WERI-Rb-1 (cell line): ENCODE data around the gene RGL1.
"Not testable (repeated sequence)": the region's sequence is repeated elsewhere in the genome, so short reads cannot be mapped to it uniquely, and the experiment has no call there.

Experiments used
- DNase-seq: peaks from one replicate; pipeline ENCODE4 v3.0.0-alpha.2; 2020
- H3K27ac ChIP-seq: fragments of 250-450 bp; sonication (Bioruptor Pico); 2 replicates; pipeline ENCODE4 v1.5.1; 2020; ENCODE audit warnings: mild to moderate bottlenecking, moderate library complexity
- H3K27me3 ChIP-seq: fragments of 250-450 bp; sonication (Bioruptor Pico); 2 replicates; pipeline ENCODE4 v1.5.1; 2021; ENCODE audit warnings: mild to moderate bottlenecking, low read depth, moderate library complexity; ENCODE audit not compliant: insufficient read depth, severe bottlenecking
- H3K36me3 ChIP-seq: fragments of 250-450 bp; sonication (Bioruptor Pico); 2 replicates; pipeline ENCODE4 v1.5.1; 2020; ENCODE audit warnings: mild to moderate bottlenecking, moderate library complexity
- H3K4me3 ChIP-seq: 2 replicates; pipeline ENCODE4 v1.5.1; 2011; ENCODE audit warnings: low read depth, mild to moderate bottlenecking, control low read depth, low read length
- H3K9me3 ChIP-seq: fragments of 250-450 bp; sonication (Bioruptor Pico); 2 replicates; pipeline ENCODE4 v1.5.1; 2021; ENCODE audit warnings: mild to moderate bottlenecking, moderate library complexity; ENCODE audit not compliant: severe bottlenecking
- CTCF ChIP-seq: IDR thresholded peaks from 2 replicates; pipeline ENCODE4 v1.5.1; 2011; ENCODE audit warnings: low read depth, mild to moderate bottlenecking, control low read depth, inconsistent platforms, low read length

RGL1 gene

GRCh38 chr1:183804916-183805841 lies at the start of gene RGL1:
RGL1 (plus strand) TSS chr1:183805120; CDS start chr1:183805298, 178 bp downstream.
- H3K27me3 ChIP-seq = no peaks in the 10 kb centered on the region
- TF ChIP-seq CTCF = no peak
- peak within 1 kb of the TSS; percentile 47 for H3K4me3 ChIP-seq
- peak; percentile 37 for DNase-seq
- H3K36me3 ChIP-seq = no peaks in the 10 kb centered on the region
- no peak within 1 kb of the TSS for H3K27ac ChIP-seq
- peaks cover 5% of the 10 kb centered on the region for H3K9me3 ChIP-seq

- TF ChIP-seq CTCF = no peak
- no peaks in the 10 kb centered on the region for H3K27me3 ChIP-seq
- no peak for DNase-seq
- no peaks in the 10 kb centered on the region for H3K9me3 ChIP-seq
- no peaks in the 10 kb centered on the region for H3K36me3 ChIP-seq
- H3K4me3 ChIP-seq = no peak overlapping the region
- H3K27ac ChIP-seq = no peak overlapping the region
Observed at GRCh38 chr1:183756326-183756725, 48.6 kb upstream of the RGL1 start.

GRCh38 chr1:183757061-183757460 lies 47.9 kb upstream of the RGL1 start:
- no peaks in the 10 kb centered on the region for H3K9me3 ChIP-seq
- DNase-seq = no peak

GRCh38 chr1:183758913-183759312 lies 46.0 kb upstream of the RGL1 start:
- Histone ChIP-seq H3K27ac (no peak overlapping the region), H3K4me3 (no peak overlapping the region), H3K36me3 (no peaks in the 10 kb centered on the region), H3K9me3 (no peaks in the 10 kb centered on the region), H3K27me3 (no peaks in the 10 kb centered on the region)
- no peak for TF ChIP-seq CTCF
- no peak for DNase-seq

More at GRCh38 chr1:183757061-183757460, 47.9 kb upstream of the RGL1 start:
- H3K4me3 ChIP-seq = no peak overlapping the region
- no peak for TF ChIP-seq CTCF
- H3K36me3 ChIP-seq = no peaks in the 10 kb centered on the region
- no peaks in the 10 kb centered on the region for H3K27me3 ChIP-seq
- no peak overlapping the region for H3K27ac ChIP-seq

GRCh38 chr1:183760661-183761060 lies 44.3 kb upstream of the RGL1 start:
- TF ChIP-seq CTCF = no peak
- H3K9me3 ChIP-seq = peaks cover 3% of the 10 kb centered on the region
- no peak for DNase-seq
- H3K27me3 ChIP-seq = no peaks in the 10 kb centered on the region
- no peak overlapping the region for H3K4me3 ChIP-seq
- no peaks in the 10 kb centered on the region for H3K36me3 ChIP-seq
- no peak overlapping the region for H3K27ac ChIP-seq

- no peaks in the 10 kb centered on the region for H3K27me3 ChIP-seq
- no peak overlapping the region for H3K27ac ChIP-seq
- TF ChIP-seq CTCF = no peak
- H3K36me3 ChIP-seq = no peaks in the 10 kb centered on the region
- H3K9me3 ChIP-seq = peaks cover 3% of the 10 kb centered on the region
- no peak overlapping the region for H3K4me3 ChIP-seq
- no peak for DNase-seq
Observed at GRCh38 chr1:183761871-183762270, 43.0 kb upstream of the RGL1 start.

GRCh38 chr1:183762856-183763255 lies 42.1 kb upstream of the RGL1 start:
- not testable (repeated sequence) for H3K27me3 ChIP-seq, H3K27ac ChIP-seq, H3K4me3 ChIP-seq, DNase-seq, H3K36me3 ChIP-seq, H3K9me3 ChIP-seq
